Prostate gland (tissue), 2 donors: ENCODE results near the gene COL25A1.

ENCODE experiments used
- CTCF ChIP-seq, 4 experiments: fragments of 200-600 bp in 2 of 4; fragments of 450-650 bp in 2 of 4; sonication (generic) in 2 of 4; IDR thresholded peaks; 1 replicate in 3 of 4; 2 replicates in 1 of 4; pipeline ENCODE4 v1.5.1; 2016 to 2019; ENCODE audit warnings: antibody characterized with exemption in 4 of 4, mild to moderate bottlenecking in 2 of 4, moderate library complexity in 2 of 4
- POLR2A ChIP-seq: fragments of 450-650 bp; IDR thresholded peaks from one replicate; pipeline ENCODE4 v1.6.1; 2016; ENCODE audit warnings: antibody characterized with exemption, mild to moderate bottlenecking
- POLR2AphosphoS5 ChIP-seq: sonication (generic); formaldehyde crosslinking; IDR thresholded peaks from one replicate; pipeline ENCODE4 v1.6.1; 2017; ENCODE audit warnings: antibody characterized with exemption

- no peak for TF ChIP-seq POLR2AphosphoS5
- no peak for TF ChIP-seq CTCF (IDR thresholded peaks at IDR 0.05)
- no peak for TF ChIP-seq POLR2A
Observed at GRCh38 chr4:108814326-108814725, 488.1 kb downstream of the COL25A1 start.
